ENCODE results near the gene FBXO34.

FBXO34 gene

DNA sequence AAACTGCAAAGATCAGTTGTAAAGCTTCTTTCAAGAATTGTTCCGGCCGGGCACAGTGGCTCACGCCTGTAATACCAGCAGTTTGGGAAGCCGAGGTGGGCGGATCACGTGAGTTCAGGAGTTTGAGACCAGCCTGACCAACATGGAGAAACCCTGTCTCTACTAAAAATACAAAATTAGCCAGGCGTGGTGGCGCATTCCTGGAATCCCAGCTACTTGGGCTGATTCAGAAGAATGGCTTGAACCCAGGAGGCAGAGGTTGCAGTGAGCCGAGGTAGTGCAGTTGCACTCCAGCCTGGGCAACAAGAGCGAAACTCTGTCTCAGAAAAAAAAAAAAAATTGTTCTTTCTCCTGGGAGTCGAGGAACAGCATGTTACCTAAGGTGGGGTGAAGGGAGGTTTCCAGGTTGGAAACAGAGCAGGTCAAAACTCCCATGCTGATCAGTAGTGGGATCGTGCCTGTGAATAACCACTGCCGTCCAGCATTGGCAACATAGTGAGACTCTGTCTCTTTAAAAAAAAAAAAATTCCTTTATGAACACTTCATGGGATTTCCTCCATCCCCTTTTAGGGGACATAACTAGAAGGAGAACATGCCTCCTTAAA lies 13.9 kb downstream of the FBXO34 start:
- peaks cover 43% of the 10 kb centered on the region for H3K4me1 Mint-ChIP-seq (ENCODE audit: low read depth)
- H3K27me3 Mint-ChIP-seq = no peaks in the 10 kb centered on the region
- no peak for DNase-seq
- no peaks in the 10 kb centered on the region for H3K9me3 Mint-ChIP-seq
- peak overlapping the region; percentile 31 for H3K27ac Mint-ChIP-seq
- H3K4me3 Mint-ChIP-seq = no peak overlapping the region
- H3K36me3 Mint-ChIP-seq (ENCODE audit: low read depth) = peaks cover 31% of the 10 kb centered on the region

DNA sequence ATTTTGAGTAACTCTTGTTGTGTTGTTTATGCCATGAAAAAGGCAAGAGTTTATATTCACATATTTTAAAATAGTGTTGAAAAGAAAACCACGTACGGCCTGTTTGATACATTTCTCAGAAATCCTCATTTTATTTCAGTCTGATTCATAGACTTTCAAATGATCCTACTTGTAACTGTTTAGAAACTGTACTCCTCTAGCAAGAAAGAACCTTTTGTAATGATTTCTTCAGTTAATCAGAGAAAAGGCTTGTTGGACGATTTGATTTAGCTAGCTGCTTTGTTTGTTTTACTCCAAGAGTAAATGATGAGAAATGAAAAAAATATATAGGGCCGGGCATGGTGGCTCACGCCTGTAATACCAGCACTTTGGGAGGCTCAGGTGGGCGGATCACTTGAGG lies 17.2 kb downstream of the FBXO34 start:
- no peak for DNase-seq
- Mint-ChIP-seq H3K27me3 (no peaks in the 10 kb centered on the region), H3K4me1 (ENCODE audit: low read depth) (peaks cover 40% of the 10 kb centered on the region), H3K4me3 (no peak overlapping the region), H3K9me3 (no peaks in the 10 kb centered on the region), H3K27ac (peak overlapping the region; percentile 67), H3K36me3 (ENCODE audit: low read depth) (peaks cover 15% of the 10 kb centered on the region)

DNA sequence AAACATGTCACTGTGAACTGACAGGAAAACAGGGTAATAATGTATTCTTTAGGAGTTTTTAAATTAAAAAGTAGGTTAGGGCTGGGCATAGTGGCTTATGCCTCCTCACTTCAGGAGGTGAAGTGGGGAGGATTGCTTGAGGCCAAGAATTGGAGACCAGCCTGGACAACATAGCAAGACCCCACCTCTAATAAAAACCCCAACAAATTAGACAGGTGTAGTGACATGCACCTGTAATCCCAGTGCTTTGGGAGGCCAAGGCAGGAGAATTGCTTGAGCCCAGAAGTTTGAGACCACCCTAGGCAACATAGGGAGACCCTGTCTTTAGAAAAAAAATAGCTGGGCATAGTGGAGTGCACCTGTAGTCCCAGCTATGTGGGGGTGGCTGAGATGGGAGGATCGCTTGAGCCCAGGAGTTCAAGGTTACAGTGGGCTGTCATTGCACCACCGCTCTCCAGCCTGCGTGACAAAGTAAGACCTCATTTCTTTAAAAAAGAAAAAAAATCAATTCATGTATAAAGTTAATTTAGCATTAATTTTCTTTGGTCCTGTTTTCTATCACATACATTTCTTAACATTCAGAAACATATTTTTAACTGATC lies 20.4 kb downstream of the FBXO34 start:
- Mint-ChIP-seq H3K27me3 (no peaks in the 10 kb centered on the region), H3K9me3 (no peaks in the 10 kb centered on the region), H3K27ac (no peak overlapping the region), H3K4me3 (no peak overlapping the region), H3K4me1 (ENCODE audit: low read depth) (peaks cover 47% of the 10 kb centered on the region), H3K36me3 (ENCODE audit: low read depth) (peaks cover 6% of the 10 kb centered on the region)
- no peak for DNase-seq

DNA sequence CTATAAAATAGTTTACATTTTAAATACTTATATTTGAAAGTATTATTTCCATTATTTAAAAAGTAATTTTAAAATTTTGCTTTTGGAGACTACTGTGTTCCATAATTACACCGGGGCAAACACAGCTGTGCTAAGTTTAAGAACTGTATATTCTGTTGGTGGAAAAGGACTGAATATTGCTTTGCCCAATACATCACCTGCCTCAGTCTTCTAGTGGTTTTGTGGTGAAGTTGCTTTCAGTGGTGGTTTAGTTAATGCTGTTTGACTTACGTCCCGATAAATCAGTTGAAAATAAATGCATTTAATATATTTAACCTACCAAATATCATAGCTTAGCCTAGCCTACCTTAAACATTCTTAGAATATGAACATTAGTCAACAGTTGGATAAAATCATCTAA lies 23.4 kb downstream of the FBXO34 start:
- no peak for DNase-seq
- Mint-ChIP-seq H3K9me3 (no peaks in the 10 kb centered on the region), H3K36me3 (ENCODE audit: low read depth) (peaks cover 28% of the 10 kb centered on the region), H3K4me3 (no peak overlapping the region), H3K27me3 (no peaks in the 10 kb centered on the region), H3K4me1 (ENCODE audit: low read depth) (peaks cover 50% of the 10 kb centered on the region), H3K27ac (no peak overlapping the region)

DNA sequence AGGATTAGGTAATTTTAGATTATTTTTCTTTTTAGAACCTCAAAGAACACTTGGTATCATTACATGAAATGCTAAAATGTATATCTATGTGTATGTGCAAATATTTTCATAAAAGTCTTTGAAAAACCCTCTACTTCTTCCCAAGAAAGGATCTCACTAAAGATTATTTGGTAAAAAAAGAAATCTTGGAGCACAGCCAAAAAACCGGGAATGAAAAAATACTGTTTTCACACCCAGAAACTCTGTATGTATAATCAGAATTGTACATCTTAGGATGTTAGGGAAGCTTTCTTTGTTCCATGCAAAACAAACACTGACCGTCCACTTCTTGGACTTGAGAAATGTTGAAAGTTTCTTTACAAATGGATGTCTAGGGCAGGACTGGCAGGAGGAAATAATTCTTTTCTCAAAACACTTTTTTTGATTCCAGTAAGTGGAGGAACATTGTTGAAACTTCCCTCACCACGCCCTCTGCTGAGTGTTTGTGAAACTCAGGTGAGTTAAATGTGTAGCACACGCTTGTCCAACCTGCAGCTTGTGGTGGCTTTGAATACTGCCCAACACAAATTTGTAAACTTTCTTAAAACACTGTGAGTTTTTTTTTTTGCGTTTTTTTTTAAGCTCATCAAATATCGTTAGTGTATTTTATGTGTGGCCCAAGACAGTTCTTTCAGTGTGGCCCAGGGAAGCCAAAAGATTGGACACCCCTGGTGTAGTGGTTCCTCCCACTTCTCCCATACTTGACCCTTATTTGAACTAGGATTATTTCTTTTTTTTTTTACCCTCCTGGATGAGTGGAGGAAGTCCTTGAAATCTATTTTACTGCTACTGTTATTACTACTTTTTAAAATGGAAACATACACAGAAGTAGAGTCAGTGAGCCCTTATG lies 26.6 kb downstream of the FBXO34 start:
- Mint-ChIP-seq H3K4me1 (ENCODE audit: low read depth) (peaks cover 73% of the 10 kb centered on the region), H3K9me3 (no peaks in the 10 kb centered on the region), H3K4me3 (peak overlapping the region; percentile 7), H3K27ac (peak overlapping the region; percentile 74), H3K36me3 (ENCODE audit: low read depth) (peaks cover 37% of the 10 kb centered on the region), H3K27me3 (no peaks in the 10 kb centered on the region)
- DNase-seq = no peak

DNA sequence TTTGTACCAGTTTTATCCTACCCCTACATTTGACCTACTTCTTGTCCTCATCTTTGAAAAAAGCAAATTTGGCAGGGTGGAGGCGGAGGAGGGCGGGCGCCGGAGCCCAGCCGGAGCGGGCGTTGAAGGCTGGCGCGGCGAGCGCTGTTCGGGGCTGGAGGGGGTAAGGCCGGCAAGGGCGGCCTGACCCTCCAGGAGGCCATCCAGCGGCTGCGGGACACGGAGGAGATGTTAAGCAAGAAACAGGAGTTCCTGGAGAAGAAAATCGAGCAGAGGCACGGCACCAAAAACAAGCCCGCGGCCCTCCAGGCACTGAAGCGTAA lies 27.2 kb downstream of the FBXO34 start:
- Mint-ChIP-seq H3K4me3 (no peak overlapping the region), H3K27me3 (no peaks in the 10 kb centered on the region), H3K36me3 (ENCODE audit: low read depth) (peaks cover 37% of the 10 kb centered on the region), H3K9me3 (no peaks in the 10 kb centered on the region), H3K4me1 (ENCODE audit: low read depth) (peaks cover 73% of the 10 kb centered on the region), H3K27ac (no peak overlapping the region)
- no peak for DNase-seq

DNA sequence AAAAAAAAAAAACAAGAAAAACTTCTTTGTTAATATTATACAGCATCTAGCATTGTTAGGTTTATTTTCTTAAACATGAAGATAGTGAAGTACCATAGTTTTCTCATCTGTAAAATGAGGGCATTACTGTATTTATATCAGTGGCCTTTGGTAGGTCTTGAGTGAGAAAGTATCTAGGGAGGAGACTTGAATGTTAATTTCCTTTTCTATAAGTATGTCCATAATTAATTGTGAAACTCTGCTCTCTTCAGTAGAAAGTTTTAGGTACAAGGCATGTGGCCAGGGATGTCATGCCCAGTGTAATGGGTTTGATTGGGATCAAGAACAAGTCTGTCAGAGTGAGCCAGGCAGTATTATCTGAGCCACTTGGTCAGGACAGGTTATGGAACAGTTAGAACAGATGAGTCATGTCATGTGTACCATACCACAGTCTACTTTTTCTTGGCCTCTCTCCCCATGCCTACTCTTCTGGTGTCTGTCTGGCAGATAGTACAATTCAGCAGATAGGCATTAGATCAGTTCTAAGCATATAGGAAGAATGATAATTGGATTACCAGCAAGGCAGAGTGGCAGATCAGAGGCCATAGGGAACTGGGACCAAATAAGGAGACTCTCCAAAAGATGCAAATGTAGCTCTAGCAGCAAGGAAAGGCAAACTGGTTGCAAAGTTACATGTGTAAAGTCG lies 30.4 kb downstream of the FBXO34 start:
- peaks cover 69% of the 10 kb centered on the region for H3K4me1 Mint-ChIP-seq (ENCODE audit: low read depth)
- no peaks in the 10 kb centered on the region for H3K27me3 Mint-ChIP-seq
- no peak overlapping the region for H3K4me3 Mint-ChIP-seq
- peak overlapping the region; percentile 11 for H3K27ac Mint-ChIP-seq
- H3K36me3 Mint-ChIP-seq (ENCODE audit: low read depth) = peaks cover 34% of the 10 kb centered on the region
- no peak for DNase-seq
- H3K9me3 Mint-ChIP-seq = no peaks in the 10 kb centered on the region

DNA sequence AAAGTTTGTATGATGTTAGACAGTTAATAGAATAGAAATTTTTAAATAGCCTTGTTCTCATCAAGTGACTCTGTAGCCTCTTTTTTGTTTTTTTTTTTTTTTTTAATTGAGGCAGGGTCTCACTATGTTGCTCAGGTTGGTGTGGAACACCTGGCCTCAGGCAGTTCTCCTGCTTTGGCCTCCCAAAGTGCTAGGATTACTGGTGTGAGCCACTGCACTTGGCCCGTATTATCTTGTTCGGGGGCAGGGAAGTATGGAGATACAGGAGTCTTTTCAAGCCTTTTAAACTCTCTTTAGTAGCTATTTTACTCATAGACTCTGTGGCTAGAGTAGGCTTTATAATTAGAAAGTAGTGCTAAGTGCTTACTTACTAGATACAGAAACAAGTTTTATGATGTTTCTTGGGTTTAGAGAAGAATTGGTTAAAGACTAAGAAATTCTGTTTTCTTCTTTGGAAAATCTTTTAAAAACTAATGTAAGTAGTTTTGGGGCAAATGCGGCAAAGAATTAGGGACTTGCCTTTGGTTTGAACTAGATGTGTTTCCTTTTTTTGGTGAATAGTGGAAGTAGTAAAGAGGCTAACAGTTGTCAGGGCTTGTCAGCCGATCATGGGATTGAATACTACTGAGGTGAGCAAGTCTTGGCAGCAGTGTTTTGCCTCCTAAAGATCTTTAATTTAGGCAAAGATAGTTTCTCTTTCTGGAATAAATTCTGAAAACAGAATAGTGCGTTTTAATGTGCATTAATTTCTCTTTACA lies 31.3 kb downstream of the FBXO34 start:
- Mint-ChIP-seq H3K9me3 (no peaks in the 10 kb centered on the region), H3K4me1 (ENCODE audit: low read depth) (peaks cover 62% of the 10 kb centered on the region), H3K27me3 (no peaks in the 10 kb centered on the region), H3K27ac (peak overlapping the region; percentile 11), H3K36me3 (ENCODE audit: low read depth) (peaks cover 27% of the 10 kb centered on the region), H3K4me3 (no peak overlapping the region)
- DNase-seq = no peak

DNA sequence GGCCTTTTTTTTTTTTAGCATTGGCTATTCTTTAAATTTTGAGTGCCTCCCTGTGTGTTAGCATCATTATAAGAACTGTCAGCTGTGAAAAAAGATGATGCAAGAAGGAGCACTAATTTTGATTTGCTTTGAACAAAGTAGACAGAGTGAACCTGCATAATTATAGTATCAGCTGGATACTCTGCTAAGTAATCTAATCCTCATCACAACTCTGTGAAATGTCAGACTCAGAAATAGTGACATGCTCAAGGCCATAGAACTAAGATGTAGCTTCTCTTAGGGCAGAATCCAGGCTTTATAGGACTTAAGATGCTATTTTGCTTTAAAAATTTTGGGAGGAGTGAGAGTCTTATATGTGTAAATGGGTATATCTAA lies 31.9 kb downstream of the FBXO34 start:
- Mint-ChIP-seq H3K36me3 (ENCODE audit: low read depth) (peaks cover 22% of the 10 kb centered on the region), H3K27me3 (no peaks in the 10 kb centered on the region), H3K9me3 (no peaks in the 10 kb centered on the region), H3K4me1 (ENCODE audit: low read depth) (peaks cover 61% of the 10 kb centered on the region), H3K27ac (no peak overlapping the region), H3K4me3 (no peak overlapping the region)
- no peak for DNase-seq

DNA sequence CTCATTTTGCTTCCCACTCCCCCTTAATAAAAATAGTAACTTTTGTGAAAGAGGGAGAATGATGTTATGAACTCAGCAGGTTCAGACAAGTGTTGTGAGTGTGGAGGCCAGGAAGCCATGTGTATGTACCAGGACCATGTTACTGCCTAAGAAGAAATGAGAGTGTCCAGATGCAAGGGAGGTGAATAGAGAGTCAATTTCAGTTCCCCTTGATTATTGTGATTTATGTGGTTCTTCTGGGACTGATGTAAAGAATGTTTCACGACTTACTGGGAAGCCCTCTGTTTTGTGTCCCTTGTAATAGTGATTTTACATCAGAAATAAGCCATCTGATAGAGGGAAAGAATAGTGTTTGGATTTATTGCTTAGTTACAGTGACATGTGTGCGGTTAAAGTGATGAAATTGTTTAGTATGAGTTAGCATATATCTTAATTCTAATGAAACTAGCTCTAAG lies 32.5 kb downstream of the FBXO34 start:
- no peak for DNase-seq
- Mint-ChIP-seq H3K36me3 (ENCODE audit: low read depth) (peaks cover 15% of the 10 kb centered on the region), H3K9me3 (no peaks in the 10 kb centered on the region), H3K4me3 (no peak overlapping the region), H3K4me1 (ENCODE audit: low read depth) (peaks cover 62% of the 10 kb centered on the region), H3K27ac (peak overlapping the region; percentile 9), H3K27me3 (no peaks in the 10 kb centered on the region)

DNA sequence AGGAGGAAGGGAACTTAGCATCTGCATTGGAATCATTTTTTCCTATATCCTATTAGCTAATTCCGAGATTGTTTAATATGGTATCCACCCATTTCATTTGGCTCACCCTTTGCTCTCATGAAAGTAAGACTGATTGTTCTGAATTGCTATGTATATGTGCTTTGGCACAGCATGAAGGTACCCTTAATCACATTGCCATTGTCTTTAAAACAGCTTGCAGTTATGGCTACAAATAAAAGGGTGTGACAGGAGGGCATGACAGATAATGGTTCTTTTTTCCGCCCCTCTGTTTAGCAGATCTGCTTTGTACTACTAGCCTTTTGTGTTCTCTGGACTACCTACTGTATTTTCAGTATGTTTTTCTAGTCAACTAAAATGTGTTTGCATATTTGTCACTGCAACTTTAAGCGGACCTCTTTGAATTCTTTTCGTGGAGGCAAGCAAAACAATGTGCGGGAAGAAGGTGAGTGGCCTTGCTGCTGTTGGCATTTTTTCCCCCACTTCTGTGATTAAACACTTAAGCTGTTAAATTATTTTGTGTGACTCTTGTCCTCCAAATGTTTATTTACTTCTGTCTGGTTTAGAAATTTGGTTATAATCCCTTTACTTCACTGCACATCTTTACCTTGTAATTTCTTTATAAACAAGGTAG lies 35.8 kb downstream of the FBXO34 start:
- H3K27ac Mint-ChIP-seq = no peak overlapping the region
- H3K36me3 Mint-ChIP-seq (ENCODE audit: low read depth) = peaks cover 24% of the 10 kb centered on the region
- H3K4me3 Mint-ChIP-seq = no peak overlapping the region
- peaks cover 12% of the 10 kb centered on the region for H3K9me3 Mint-ChIP-seq
- DNase-seq = no peak
- H3K4me1 Mint-ChIP-seq (ENCODE audit: low read depth) = peaks cover 44% of the 10 kb centered on the region
- no peaks in the 10 kb centered on the region for H3K27me3 Mint-ChIP-seq

DNA sequence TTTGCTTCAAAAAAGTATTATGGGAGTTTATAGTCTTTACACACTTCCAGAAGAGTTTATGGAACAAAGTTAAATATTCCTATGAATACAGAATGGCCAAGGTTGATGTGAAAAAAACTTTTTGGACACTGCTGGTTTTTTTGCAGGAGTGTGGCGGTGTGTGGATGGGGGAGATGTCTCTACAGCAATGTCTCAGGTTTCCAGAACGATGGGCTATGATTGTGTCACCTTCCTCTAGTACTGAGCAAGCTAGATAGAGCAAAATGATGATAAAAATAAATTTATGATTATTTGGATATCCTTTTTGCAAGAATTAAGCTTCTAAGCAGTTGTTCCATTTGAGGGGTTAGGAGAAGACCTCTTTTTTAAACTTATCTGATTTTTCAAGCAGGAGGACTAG lies 37.9 kb downstream of the FBXO34 start:
- no peak for DNase-seq
- Mint-ChIP-seq H3K27me3 (no peaks in the 10 kb centered on the region), H3K36me3 (ENCODE audit: low read depth) (peaks cover 45% of the 10 kb centered on the region), H3K9me3 (peaks cover 27% of the 10 kb centered on the region), H3K4me1 (ENCODE audit: low read depth) (peaks cover 41% of the 10 kb centered on the region), H3K27ac (no peak overlapping the region), H3K4me3 (no peak overlapping the region)

DNA sequence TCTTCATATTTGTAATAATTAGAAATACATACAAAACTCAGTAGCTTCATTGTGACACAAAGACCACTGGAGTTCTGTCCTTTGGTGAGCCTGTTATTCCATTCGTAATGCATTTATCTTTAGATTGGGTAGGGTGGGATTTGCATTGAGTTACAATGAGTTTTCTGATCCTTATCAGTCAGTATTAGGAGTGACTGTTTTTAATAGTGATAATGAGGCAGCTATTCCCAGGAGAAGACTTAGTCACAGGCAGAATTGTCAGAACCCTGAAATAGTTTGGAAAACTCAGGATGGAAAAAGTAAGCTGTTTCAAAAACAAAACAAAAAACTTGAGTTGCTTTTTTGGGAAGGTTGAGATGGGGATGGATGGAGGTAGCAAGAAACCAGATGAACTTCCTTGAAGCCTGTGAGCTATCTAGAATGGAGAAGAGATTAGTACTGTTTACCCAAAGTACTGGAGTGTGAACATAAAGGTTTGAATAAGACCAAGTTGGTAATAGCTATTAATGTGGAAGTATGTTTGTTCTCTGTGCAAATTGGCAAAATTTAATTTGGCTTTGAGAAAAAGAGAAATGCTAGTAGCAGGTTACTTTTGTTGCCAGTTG lies 38.6 kb downstream of the FBXO34 start:
- Mint-ChIP-seq H3K27ac (no peak overlapping the region), H3K27me3 (no peaks in the 10 kb centered on the region), H3K4me3 (no peak overlapping the region), H3K36me3 (ENCODE audit: low read depth) (peaks cover 50% of the 10 kb centered on the region), H3K4me1 (ENCODE audit: low read depth) (peaks cover 45% of the 10 kb centered on the region), H3K9me3 (peaks cover 29% of the 10 kb centered on the region)
- no peak for DNase-seq
